ENCODE results near the gene INTS11. TPM values are rescaled to one million over a fixed set of nuclear protein-coding genes. Genes with fewer than 3 reads are reported as not detected.

Gene INTS11
- total and polyA plus RNA-seq, 2 donors (not counting 1 experiment from before 2014, with no cell fraction given): 149 to 245 TPM

GRCh38 chr1:1307923-1308755, 16.3 kb downstream of the INTS11 start, which contains the start of the genes ACAP3 and PUSL1:
ACAP3 (minus strand) TSS chr1:1307930; CDS start chr1:1307815, 115 bp downstream.
PUSL1 (plus strand) TSS chr1:1308597; CDS start chr1:1308644, 47 bp downstream.
- Histone ChIP-seq H3K4me2 (replicated peaks; ENCODE audit: low read depth, low read length, poor library complexity, severe bottlenecking) (peak within 1 kb of the TSS; percentile 99), H3K9me3 (ENCODE audit: control extremely low read depth in 1 of 3, control insufficient read depth in 2 of 3, insufficient read depth in 1 of 3, low read length in 2 of 3) (no peaks in the 10 kb centered on the region), H3K36me3 (replicated peaks in 1 of 2; ENCODE audit: control extremely low read depth in 1 of 2, control insufficient read depth in 1 of 2, extremely low read depth in 1 of 2, insufficient read depth in 2 of 2, low read length in 1 of 2) (peaks cover 0 to 18% of the 10 kb centered on the region in 2 experiments), H2AFZ (ENCODE audit: insufficient read depth, low read depth, low read length, poor library complexity, severe bottlenecking) (peak within 1 kb of the TSS; percentile 95), H3K79me2 (ENCODE audit: control insufficient read depth, insufficient read depth, low read length) (peaks cover 39% of the 10 kb centered on the region), H3K27me3 (replicated peaks in 1 of 4; ENCODE audit: control extremely low read depth in 1 of 4, control insufficient read depth in 3 of 4, insufficient read depth in 4 of 4, low read length in 3 of 4) (no peaks in the 10 kb centered on the region), H4K20me1 (ENCODE audit: control insufficient read depth, insufficient read depth, low read length, poor library complexity, severe bottlenecking) (peaks cover 36% of the 10 kb centered on the region), H3K4me3 (ENCODE audit: control extremely low read depth in 1 of 5, extremely low read depth in 1 of 5, insufficient read depth in 1 of 5, low read depth in 2 of 5, low read length in 4 of 5) (peak within 1 kb of the TSS; percentile 31 to 92 (median 82)), H3K9ac (ENCODE audit: low read length) (peak within 1 kb of the TSS; percentile 93), H3K27ac (ENCODE audit: low read length in 2 of 2) (peak within 1 kb of the TSS; percentile 84 to 89), H3K4me1 (ENCODE audit: control insufficient read depth in 2 of 2, insufficient read depth in 2 of 2, low read length in 2 of 2) (peaks cover 34 to 47% of the 10 kb centered on the region in 2 donors)
- H3K27ac Mint-ChIP-seq: peak within 1 kb of the TSS; percentile 95
- peaks cover 33% of the 10 kb centered on the region for H3K4me1 Mint-ChIP-seq
- ChIA-PET CTCF (no interaction called here), POLR2A (no interaction called here)
- ATAC-seq (ENCODE audit: low read depth) (peak; percentile 62), DNase-seq (peak; percentile 95)
- no peaks in the 10 kb centered on the region for H3K27me3 Mint-ChIP-seq
- intact Hi-C loops (cut with micrococcal nuclease): loop anchor here (1.0 to 5.0 kb wide), 5 partner anchors 16 to 296 kb away; partner anchors contain the start of genes B3GALT6, C1orf159, CPTP and INTS11
- WGBS (ENCODE audit: insufficient coverage): under 1% methylated on average over 110 of the region's 131 CpGs
- no peaks in the 10 kb centered on the region for H3K9me3 Mint-ChIP-seq (ENCODE audit: insufficient read depth)
- peak within 1 kb of the TSS; percentile 90 for H3K4me3 Mint-ChIP-seq
- TF ChIP-seq EZH2 (IDR thresholded peaks at IDR 0.05; ENCODE audit: borderline replicate concordance, insufficient read depth, low read depth, low read length, poor library complexity, severe bottlenecking): no peak
- TF ChIP-seq CTCF (IDR thresholded peaks at IDR 0.05): no peak
